ENCODE data around the gene LYST.

LYST gene

GRCh38 chr1:235818632-235819136, 48.0 kb downstream of the LYST start:
- TF ChIP-seq CTCF (IDR thresholded peaks at IDR 0.05; ENCODE audit: unreplicated experiment in 3 of 3): no peak
- no peaks in the 10 kb centered on the region for H3K4me1 Mint-ChIP-seq
- no peak overlapping the region for H3K27ac Mint-ChIP-seq
- no peaks in the 10 kb centered on the region for H3K9me3 Mint-ChIP-seq
- H3K4me3 Mint-ChIP-seq: no peak overlapping the region
- no peaks in the 10 kb centered on the region for H3K36me3 Mint-ChIP-seq (ENCODE audit: low read depth)
- H3K27me3 Mint-ChIP-seq (ENCODE audit: low read depth): no peaks in the 10 kb centered on the region

GRCh38 chr1:235817101-235817728, 49.5 kb downstream of the LYST start:
- Mint-ChIP-seq H3K9me3 (no peaks in the 10 kb centered on the region), H3K4me1 (no peaks in the 10 kb centered on the region), H3K4me3 (no peak overlapping the region), H3K27me3 (ENCODE audit: low read depth) (no peaks in the 10 kb centered on the region), H3K36me3 (ENCODE audit: low read depth) (no peaks in the 10 kb centered on the region), H3K27ac (no peak overlapping the region)
- TF ChIP-seq CTCF (IDR thresholded peaks at IDR 0.05; ENCODE audit: unreplicated experiment in 3 of 3): no peak

- Mint-ChIP-seq H3K27me3 (ENCODE audit: low read depth) (no peaks in the 10 kb centered on the region), H3K36me3 (ENCODE audit: low read depth) (no peaks in the 10 kb centered on the region), H3K27ac (peak overlapping the region; percentile 75 to 94 (median 79)), H3K9me3 (no peaks in the 10 kb centered on the region), H3K4me1 (peaks cover 20% of the 10 kb centered on the region), H3K4me3 (peak overlapping the region in 1 of 3 experiments; percentile 35)
- TF ChIP-seq CTCF (IDR thresholded peaks at IDR 0.05; ENCODE audit: unreplicated experiment in 3 of 3): no peak
These were observed 56.9 kb downstream of the LYST start for GRCh38 chr1:235809688-235810397.

GRCh38 chr1:235808223-235808622, 58.5 kb downstream of the LYST start:
- Mint-ChIP-seq H3K4me3 (no peak overlapping the region), H3K4me1 (peaks cover 20% of the 10 kb centered on the region), H3K36me3 (ENCODE audit: low read depth) (no peaks in the 10 kb centered on the region), H3K27ac (peak overlapping the region in 1 of 3 experiments; percentile 94), H3K27me3 (ENCODE audit: low read depth) (no peaks in the 10 kb centered on the region), H3K9me3 (no peaks in the 10 kb centered on the region)
- TF ChIP-seq CTCF (IDR thresholded peaks at IDR 0.05; ENCODE audit: unreplicated experiment in 3 of 3): no peak

GRCh38 chr1:235806123-235806522, 60.6 kb downstream of the LYST start:
- Mint-ChIP-seq H3K9me3 (no peaks in the 10 kb centered on the region), H3K36me3 (ENCODE audit: low read depth) (no peaks in the 10 kb centered on the region), H3K27me3 (ENCODE audit: low read depth) (no peaks in the 10 kb centered on the region), H3K27ac (no peak overlapping the region), H3K4me1 (peaks cover 15% of the 10 kb centered on the region), H3K4me3 (no peak overlapping the region)
- no peak for TF ChIP-seq CTCF (IDR thresholded peaks at IDR 0.05; ENCODE audit: unreplicated experiment in 3 of 3)

Data from nephron (organoid).